ENCODE results near the gene DSG1.

The DSG1 gene

DNA sequence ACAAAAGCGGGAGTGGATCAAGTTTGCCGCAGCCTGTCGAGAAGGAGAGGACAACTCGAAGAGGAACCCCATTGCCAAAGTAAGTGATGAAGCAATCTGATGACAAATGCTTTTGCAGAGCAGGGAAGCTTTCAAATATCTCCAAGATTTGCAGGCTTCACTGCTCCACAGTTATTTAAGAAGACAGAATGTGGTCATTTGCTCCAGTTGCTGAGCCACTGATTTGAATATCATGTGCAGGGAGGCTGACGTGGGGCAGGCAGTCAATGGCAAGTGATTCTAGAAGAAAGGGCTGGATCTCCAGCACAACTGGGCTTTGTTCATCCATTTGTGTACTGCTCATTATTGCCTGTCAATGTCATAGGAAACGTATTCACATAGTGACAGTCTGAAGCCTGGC lies 68.8 kb downstream of the DSG1 start:
- TF ChIP-seq GATA3 (IDR thresholded peaks at IDR 0.05; ENCODE audit: low read depth, low read length) (no peak), GATA2 (IDR thresholded peaks at IDR 0.05; ENCODE audit: low read depth, low read length) (no peak)

DNA sequence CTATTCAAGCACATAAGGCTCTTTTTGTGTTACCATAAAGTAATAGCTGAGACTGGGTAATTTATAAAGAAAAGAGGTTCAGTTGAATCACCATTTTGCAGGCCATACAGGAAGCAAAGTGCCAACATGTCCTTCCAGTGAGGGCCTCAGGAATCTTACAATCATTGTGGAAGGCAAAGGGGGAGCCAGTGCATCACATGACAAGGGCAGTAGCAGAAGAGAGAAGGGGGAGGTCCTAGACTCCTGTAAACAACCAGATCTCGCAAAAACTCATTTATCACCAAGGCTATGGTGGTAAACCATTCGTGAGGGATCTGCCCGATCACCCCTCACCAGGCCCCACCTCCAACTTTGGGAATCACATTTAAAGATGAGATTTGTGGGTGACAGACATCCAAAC lies 75.3 kb downstream of the DSG1 start:
- TF ChIP-seq GATA3 (IDR thresholded peaks at IDR 0.05; ENCODE audit: low read depth, low read length), result no peak
- TF ChIP-seq GATA2 (IDR thresholded peaks at IDR 0.05; ENCODE audit: low read depth, low read length), result no peak

DNA sequence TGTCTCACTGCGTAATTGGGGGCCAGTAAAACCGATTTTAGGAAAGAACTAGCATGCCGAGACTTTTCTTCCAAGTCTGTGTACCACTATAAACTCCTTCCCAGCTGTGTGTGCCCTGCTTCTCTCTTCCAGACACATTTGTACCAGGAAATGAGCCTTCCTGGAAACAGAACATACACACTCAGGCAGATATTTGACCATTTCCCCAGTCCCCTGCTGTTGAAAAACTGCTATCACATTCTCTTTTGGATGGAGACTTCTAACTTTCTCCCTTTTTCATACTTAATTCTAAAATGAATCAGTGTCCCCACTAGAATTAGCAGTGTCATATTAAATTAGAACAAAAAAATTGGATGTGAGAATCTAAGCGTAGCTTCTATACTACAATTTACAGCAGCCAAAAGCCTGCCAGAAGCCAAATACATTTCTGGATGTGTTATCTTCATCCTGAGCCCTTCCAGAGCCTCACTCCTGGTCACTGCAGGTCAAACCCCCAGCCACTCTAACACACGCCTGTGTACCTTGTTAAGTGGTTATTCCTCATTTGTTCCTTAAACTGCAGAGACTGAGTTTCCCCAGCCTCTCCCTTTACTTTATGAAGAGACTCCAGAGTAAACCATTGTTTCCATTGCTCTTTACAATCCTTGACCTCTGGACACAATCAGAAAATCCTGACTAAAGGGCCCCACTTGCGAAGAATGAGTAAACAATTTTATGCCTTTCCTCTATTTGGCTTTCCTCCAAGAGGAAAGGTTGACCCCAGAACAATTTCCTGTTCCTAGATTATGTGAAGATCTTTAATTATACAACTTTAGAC lies 79.0 kb downstream of the DSG1 start:
- TF ChIP-seq GATA3 (IDR thresholded peaks at IDR 0.05; ENCODE audit: low read depth, low read length), result no peak
- TF ChIP-seq GATA2 (IDR thresholded peaks at IDR 0.05; ENCODE audit: low read depth, low read length), result no peak

DNA sequence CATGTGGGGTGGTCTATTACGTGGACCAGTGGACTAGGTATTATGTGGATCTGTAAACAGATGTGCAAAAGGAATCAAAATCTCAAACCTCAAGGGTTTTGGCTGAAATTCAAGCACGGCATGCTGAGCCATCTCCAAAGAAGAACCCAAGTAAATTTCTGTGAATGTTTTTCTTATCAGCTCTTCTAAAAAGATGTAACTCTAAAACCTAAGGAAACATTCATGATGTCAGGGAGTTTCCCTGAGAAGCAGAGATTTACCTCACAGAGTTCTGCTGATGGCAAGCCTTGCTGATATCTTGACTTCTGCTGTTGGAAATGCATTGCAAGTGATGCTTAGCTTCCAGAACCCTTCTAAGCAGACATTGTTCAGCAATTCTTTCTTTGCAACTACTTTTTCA lies 80.2 kb downstream of the DSG1 start:
- TF ChIP-seq GATA3 (IDR thresholded peaks at IDR 0.05; ENCODE audit: low read depth, low read length) (no peak), GATA2 (IDR thresholded peaks at IDR 0.05; ENCODE audit: low read depth, low read length) (no peak)

DNA sequence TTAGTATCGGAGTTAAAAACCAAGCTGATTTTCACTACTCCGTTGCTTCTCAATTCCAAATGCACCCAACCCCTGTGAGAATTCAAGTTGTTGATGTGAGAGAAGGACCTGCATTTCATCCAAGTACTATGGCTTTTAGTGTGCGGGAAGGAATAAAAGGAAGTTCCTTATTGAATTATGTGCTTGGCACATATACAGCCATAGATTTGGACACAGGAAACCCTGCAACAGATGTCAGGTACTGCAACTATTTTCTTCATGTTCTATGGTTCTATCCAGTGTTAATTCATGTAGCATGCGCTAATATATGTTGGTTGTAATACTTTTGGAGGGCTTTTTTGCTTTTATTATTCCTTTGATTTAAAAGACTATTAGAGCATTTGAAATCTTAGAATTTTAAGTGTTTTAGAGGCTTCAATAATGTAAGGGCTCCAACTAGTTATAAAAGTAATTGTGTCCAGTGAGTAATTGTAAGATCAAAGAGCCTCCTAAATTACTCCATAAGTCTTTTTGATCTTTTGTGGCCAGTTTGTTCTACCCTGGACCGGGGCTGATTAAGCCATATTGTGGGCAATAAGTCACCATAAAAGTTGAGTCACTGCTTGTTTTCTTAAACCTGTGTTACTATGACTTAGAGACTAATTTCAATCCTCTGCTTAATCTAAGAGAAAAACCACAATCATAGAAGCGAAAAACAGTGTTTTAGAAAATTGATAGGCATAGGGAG lies 81.5 kb downstream of the DSG1 start:
- no peak for TF ChIP-seq GATA2 (IDR thresholded peaks at IDR 0.05; ENCODE audit: low read depth, low read length)
- no peak for TF ChIP-seq GATA3 (IDR thresholded peaks at IDR 0.05; ENCODE audit: low read depth, low read length)

DNA sequence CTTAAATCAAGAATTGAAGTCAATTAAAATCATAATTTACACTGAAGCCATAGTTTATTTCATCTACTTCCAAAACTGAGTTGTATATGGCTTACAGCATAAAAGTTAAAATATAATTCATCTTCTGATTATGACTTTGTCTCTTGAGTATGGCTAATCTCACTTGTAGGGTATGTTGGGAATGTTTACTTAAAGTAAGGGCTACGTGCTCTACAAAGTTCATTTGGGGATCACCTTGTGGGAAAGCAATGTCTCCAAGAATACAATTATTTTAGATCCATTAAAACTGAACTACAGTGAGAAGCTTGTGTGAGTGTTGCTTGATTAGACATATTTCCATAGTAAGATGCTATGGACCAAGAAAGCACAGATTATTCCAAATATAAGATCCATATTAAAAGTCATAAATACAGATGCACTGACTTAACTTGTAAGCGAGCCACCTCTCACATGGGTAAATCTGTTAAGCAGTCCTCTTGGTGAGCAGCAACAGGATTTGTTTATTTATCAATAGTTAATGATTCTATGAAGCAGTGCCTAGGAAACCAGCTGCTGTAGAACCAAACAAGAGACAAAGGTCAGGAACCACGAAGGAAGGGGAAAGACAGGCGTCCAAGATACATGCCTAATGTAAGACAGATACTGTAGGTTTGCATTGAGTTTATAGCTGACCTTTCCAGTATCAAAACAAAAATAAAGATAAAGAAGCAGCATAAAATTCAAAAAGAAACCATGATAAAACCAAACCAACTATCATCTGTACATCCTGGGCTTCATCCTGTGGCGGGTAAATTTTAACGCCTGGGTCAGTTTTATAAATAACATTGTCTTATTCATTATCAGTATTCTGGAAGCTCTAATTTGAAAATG lies 83.4 kb downstream of the DSG1 start:
- TF ChIP-seq GATA2 (IDR thresholded peaks at IDR 0.05; ENCODE audit: low read depth, low read length) (no peak), GATA3 (IDR thresholded peaks at IDR 0.05; ENCODE audit: low read depth, low read length) (no peak)

DNA sequence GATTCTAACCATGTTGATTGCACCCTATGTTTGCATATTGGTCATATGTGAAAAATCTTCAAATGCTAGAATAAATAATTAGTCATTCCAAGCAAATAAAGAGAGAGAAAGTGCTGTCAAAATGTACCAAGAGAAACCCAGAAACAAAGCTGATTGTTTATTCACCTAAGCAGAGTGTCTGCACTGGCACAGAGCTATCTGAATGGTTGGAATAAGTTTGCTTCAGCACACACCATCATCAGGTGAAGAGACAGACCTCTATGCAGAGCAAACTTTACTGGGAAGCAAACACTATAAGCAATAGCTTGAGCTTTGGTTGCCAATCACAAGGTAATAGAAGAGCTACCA lies 84.0 kb downstream of the DSG1 start:
- TF ChIP-seq GATA3 (IDR thresholded peaks at IDR 0.05; ENCODE audit: low read depth, low read length) (no peak), GATA2 (IDR thresholded peaks at IDR 0.05; ENCODE audit: low read depth, low read length) (no peak)

DNA sequence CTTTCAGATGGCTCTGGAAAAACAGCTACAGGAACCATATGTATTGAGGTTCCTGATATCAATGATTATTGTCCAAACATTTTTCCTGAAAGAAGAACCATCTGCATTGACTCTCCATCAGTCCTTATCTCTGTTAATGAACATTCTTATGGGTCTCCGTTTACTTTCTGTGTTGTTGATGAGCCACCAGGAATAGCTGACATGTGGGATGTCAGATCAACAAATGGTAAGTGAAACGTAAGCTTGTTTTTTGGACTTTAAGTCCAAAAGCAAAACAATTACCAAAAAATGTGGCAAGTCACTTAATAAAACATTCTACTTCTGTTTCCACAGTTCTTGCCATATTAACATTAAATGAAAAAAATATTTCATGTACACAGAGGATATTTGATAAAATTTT lies 85.4 kb downstream of the DSG1 start:
- TF ChIP-seq GATA2 (IDR thresholded peaks at IDR 0.05; ENCODE audit: low read depth, low read length), result no peak
- TF ChIP-seq GATA3 (IDR thresholded peaks at IDR 0.05; ENCODE audit: low read depth, low read length), result no peak

Data from SH-SY5Y (cell line).